Activated CD4-positive, alpha-beta T cell treated with anti-CD3 and anti-CD28 coated beads, Interleukin-2, amount 50 U/mL, for 4 hours (primary cell): ENCODE data around the gene NUDT3.

Experiments
- DNase-seq, 2 experiments: peaks; one replicate each; pipeline ENCODE4 v3.0.0-alpha.2; 2020

Gene NUDT3

GRCh38 chr6:34237722-34238584 is 154.5 kb downstream of the NUDT3 start:
- DNase-seq: peak; percentile 60 to 66

GRCh38 chr6:34237316-34237721 is 155.2 kb downstream of the NUDT3 start:
- no peak for DNase-seq

DNA sequence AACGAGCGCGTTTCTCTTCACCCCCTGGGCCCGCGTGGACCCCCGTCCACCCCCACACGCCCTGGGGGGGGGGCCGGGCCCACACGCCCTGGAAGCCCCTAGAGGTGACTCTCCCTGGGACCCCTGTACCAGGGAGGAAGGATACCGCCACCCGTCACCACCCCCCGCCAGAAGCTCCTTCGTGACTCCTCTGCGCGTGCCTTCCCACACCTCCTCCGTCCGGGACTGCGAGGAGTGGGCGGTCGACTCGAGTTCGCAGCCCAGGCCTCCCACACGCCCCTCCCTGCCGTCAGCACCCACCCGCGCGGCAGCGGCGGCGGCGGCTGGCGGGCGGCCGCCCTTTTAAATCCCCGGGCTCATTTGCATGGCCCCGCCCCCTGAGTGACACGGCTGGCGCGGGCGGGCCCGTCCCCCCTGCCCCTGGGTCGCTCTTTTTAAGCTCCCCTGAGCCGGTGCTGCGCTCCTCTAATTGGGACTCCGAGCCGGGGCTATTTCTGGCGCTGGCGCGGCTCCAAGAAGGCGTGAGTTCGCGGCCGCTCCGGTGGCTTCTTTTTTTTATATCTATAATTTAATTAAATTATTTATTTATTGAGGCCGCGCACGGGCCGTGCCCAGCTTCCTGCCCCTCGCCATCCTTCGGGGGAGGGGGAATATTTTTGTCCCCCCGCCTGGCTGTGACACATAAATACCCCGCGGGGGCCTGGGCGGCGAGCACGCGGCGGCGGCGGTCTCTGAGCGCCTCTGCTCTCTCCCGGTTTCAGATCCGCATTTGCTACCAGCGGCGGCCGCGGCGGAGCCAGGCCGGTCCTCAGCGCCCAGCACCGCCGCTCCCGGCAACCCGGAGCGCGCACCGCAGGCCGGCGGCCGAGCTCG is 155.8 kb downstream of the NUDT3 start, which contains the start of gene HMGA1:
TSS of gene HMGA1 (plus strand) at position 431 of the 873 bp plus-strand sequence. CDS start 3,908 bp downstream, outside the sequence.
- peak; percentile 89 to 91 for DNase-seq

DNA sequence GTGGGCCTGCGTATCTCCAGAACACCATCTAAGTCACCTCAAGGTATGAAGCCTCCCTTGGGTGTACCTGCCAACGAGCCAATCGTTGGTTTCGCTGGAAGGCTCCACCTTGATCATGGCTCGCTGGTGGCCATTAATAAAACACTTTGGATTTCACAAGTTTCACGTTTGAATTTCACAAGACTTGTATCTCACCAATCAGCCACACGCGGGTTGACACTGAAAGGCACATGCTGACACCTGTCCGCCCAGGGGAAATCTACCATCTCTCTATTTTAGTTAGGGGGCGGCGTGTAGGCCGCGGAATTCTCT is 156.4 kb downstream of the NUDT3 start:
- DNase-seq: peak; percentile 43 to 46

DNA sequence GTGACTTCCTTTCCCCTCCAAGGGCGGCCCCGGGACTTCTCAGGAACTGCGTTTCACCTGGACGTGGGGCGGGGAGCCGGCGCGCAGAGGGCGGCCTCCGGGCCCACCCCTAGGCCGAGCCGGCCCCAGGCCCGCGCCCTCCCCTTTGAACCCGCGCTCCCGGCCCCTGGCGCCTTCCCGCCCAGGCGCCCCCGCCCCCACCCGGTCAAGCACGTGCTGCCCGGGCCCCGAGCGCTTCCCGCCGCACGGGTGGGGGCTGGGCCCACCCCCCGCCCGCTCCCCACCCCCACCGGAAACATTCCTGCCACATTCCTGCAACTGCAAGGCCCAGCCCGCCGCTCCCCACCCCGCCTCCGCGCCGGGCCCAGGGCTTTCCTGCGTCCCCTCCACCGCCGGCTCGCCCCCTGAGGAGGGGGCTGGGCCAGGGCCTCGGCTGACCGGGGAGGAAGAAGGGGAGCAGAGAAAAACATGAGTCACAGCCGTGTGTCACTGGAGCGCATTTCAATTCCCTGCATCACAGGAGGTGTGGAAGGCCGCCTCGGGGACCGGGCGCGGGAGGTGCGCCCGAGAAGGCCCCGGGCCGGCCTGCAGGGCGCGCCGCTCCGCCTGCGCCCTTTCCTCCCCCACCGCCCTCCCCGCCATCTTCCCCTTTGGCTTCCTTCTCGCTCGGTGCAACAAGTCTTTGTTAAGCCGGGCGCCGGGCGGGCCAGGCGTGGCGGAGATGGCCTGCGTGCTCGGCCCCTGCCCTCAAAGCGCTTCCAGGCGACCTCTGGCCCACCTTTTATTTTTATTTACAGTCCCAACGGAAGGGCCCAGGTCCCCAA is 156.9 kb downstream of the NUDT3 start:
- peak; percentile 67 to 72 for DNase-seq

GRCh38 chr6:34234667-34235306 is 157.7 kb downstream of the NUDT3 start:
- DNase-seq: no peak

- DNase-seq: no peak
These were observed 158.6 kb downstream of the NUDT3 start for GRCh38 chr6:34233867-34234266.

- DNase-seq: no peak
These were observed 159.6 kb downstream of the NUDT3 start for GRCh38 chr6:34232901-34233300.

DNA sequence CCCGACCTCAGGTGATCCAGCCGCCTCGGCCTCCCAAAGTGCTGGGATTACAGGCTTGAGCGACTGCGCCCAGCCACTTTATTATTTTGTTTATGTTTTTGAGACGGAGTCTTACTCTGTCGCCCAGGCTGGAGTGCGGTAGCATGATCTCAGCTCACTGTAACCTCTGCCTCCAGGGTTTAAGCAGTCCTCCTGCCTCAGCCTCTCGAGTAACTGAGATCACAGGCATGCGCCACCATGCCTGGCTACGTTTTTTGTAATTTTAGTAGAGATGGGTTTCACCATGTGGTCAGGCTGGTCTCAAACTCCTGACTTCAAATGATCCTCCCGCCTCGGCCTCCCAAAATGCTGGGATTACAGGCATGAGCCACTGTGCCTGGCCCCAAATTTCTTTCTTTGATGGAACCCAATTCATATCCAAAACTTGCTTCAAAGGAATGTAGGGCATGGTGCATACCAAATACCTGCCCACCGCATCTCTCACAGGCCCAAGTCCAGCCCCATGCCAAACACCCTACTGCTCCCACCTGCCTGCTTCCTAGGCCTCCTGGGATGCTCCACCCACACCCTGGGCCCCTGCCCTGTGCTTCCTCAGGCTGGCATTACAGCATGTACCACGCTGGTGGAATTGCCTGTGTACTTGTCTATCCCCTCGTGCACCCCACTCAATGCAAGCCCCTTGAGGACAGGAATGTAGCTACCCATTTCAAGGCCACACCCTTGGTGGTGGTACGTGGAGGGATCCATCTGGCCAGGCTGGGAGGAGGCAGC is 160.7 kb downstream of the NUDT3 start:
- DNase-seq: no peak

- no peak for DNase-seq
These were observed 161.7 kb downstream of the NUDT3 start for GRCh38 chr6:34230653-34231371.

DNA sequence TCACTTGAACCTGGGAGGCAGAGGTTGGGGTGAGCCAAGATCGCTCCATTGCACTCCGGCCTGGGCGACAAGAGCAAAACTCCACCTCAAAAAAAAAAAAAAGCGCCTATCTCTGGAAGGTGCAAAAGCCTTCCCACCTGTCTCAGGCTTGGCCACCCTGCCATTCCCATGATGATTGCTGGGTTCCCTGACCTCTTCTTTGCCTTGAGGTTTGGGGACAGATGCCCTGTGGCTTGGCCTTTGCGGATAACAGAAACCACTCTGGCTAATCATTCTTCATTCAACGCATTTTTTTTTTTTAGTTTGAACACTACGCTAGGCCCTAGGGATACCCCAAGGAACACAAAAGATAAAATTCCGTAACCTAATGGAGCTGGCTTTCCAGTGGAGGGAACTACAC is 162.6 kb downstream of the NUDT3 start:
- DNase-seq: no peak
